Karpas-422 (cell line): Measurements from ENCODE around the gene C10orf95. TPM values are rescaled to one million over a fixed set of nuclear protein-coding genes. Genes with fewer than 3 reads are reported as not detected.

Source experiments
- DNase-seq: peaks from one replicate; pipeline ENCODE4 v3.0.0-alpha.2; 2015
- H2AFZ ChIP-seq: fragments of 200-600 bp; sonication (generic); 2 replicates; pipeline ENCODE4 v1.6.1; 2014; ENCODE audit warnings: antibody characterized with exemption, low read length, mixed read lengths
- H3K27ac ChIP-seq: fragments of 200-600 bp; sonication (generic); 2 replicates; pipeline ENCODE4 v1.5.1; 2014; ENCODE audit warnings: mild to moderate bottlenecking, low read length, moderate library complexity
- H3K27me3 ChIP-seq: fragments of 200-600 bp; sonication (generic); 2 replicates; pipeline ENCODE4 v1.6.1; 2014; ENCODE audit warnings: low read length, mixed read lengths
- H3K36me3 ChIP-seq: fragments of 200-600 bp; sonication (generic); 2 replicates; pipeline ENCODE4 v1.6.1; 2014; ENCODE audit warnings: low read length, mixed read lengths; ENCODE audit not compliant: insufficient read depth
- H3K4me1 ChIP-seq: fragments of 200-600 bp; sonication (generic); 2 replicates; pipeline ENCODE4 v1.6.1; 2014; ENCODE audit warnings: mild to moderate bottlenecking, low read length, mixed read lengths
- H3K4me2 ChIP-seq: fragments of 200-600 bp; sonication (generic); 2 replicates; pipeline ENCODE4 v1.6.1; 2014; ENCODE audit warnings: low read length, low read depth, mild to moderate bottlenecking; ENCODE audit not compliant: poor library complexity, severe bottlenecking
- H3K4me3 ChIP-seq: fragments of 200-600 bp; sonication (generic); 2 replicates; pipeline ENCODE4 v1.5.1; 2014; ENCODE audit warnings: mild to moderate bottlenecking, antibody characterized with exemption, low read length, mixed read lengths
- H3K79me2 ChIP-seq: fragments of 200-600 bp; sonication (generic); 2 replicates; pipeline ENCODE4 v1.6.1; 2014; ENCODE audit warnings: mild to moderate bottlenecking, low read length, mixed read lengths
- H3K9ac ChIP-seq: fragments of 200-600 bp; sonication (generic); 2 replicates; pipeline ENCODE4 v1.6.0; 2014; ENCODE audit warnings: low read length
- H3K9me2 ChIP-seq: fragments of 200-600 bp; sonication (generic), shearing (Covaris generic); replicated peaks from 2 replicates; pipeline ENCODE4 v1.6.0; 2014; ENCODE audit warnings: mild to moderate bottlenecking, low read length, moderate library complexity; ENCODE audit not compliant: insufficient read depth
- H3K9me3 ChIP-seq: fragments of 300-700, 200-600 bp; sonication (generic); 2 replicates; pipeline ENCODE4 v1.6.1; 2014; ENCODE audit warnings: low read length, mixed read lengths
- H4K20me1 ChIP-seq: fragments of 200-600 bp; sonication (generic); 2 replicates; pipeline ENCODE4 v1.6.1; 2014; ENCODE audit warnings: mild to moderate bottlenecking, antibody characterized with exemption, low read length, low read depth; ENCODE audit not compliant: insufficient read depth
- total RNA-seq: library from RNA; depleted of rRNA; stranded (reverse); fragments of >200 nt; shearing (Covaris generic); gene quantifications from 2 replicates; pipeline ENCODE4 v1.2.3, GENCODE V29; 2014; ENCODE audit warnings: low replicate concordance

C10orf95 gene
- total RNA-seq, 1 experiment from 2014 or later, result 0.78 TPM

- H3K9ac ChIP-seq, result no peak overlapping the region
- H3K9me3 ChIP-seq, result no peaks in the 10 kb centered on the region
- no peaks in the 10 kb centered on the region for H3K27me3 ChIP-seq
- H4K20me1 ChIP-seq, result no peaks in the 10 kb centered on the region
- no peak overlapping the region for H3K4me2 ChIP-seq
- no peak overlapping the region for H3K27ac ChIP-seq
- no peak for DNase-seq
- H3K9me2 ChIP-seq, result no peaks in the 10 kb centered on the region
- H3K4me1 ChIP-seq, result peaks cover under 1% of the 10 kb centered on the region; the same call in 1 of the 2 replicates
- H3K79me2 ChIP-seq, result no peaks in the 10 kb centered on the region
- H3K36me3 ChIP-seq, result no peaks in the 10 kb centered on the region
- no peak overlapping the region for H3K4me3 ChIP-seq
- no peak overlapping the region for H2AFZ ChIP-seq
These were observed 43.8 kb downstream of the C10orf95 start for GRCh38 chr10:102407425-102408130.

- no peaks in the 10 kb centered on the region for H3K4me1 ChIP-seq
- H3K9ac ChIP-seq, result no peak overlapping the region
- H3K79me2 ChIP-seq, result no peaks in the 10 kb centered on the region
- no peak overlapping the region for H3K27ac ChIP-seq
- H3K9me3 ChIP-seq, result no peaks in the 10 kb centered on the region
- no peak overlapping the region for H3K4me3 ChIP-seq
- no peak overlapping the region for H2AFZ ChIP-seq
- no peaks in the 10 kb centered on the region for H4K20me1 ChIP-seq
- no peaks in the 10 kb centered on the region for H3K27me3 ChIP-seq
- DNase-seq, result no peak
- H3K9me2 ChIP-seq, result no peaks in the 10 kb centered on the region
- no peak overlapping the region for H3K4me2 ChIP-seq
- no peaks in the 10 kb centered on the region for H3K36me3 ChIP-seq
These were observed 44.5 kb downstream of the C10orf95 start for GRCh38 chr10:102406815-102407214.

- H3K27ac ChIP-seq, result no peak overlapping the region
- H3K9me3 ChIP-seq, result no peaks in the 10 kb centered on the region
- no peaks in the 10 kb centered on the region for H3K27me3 ChIP-seq
- H3K9me2 ChIP-seq, result no peaks in the 10 kb centered on the region
- H3K9ac ChIP-seq, result no peak overlapping the region
- no peaks in the 10 kb centered on the region for H3K79me2 ChIP-seq
- H3K36me3 ChIP-seq, result no peaks in the 10 kb centered on the region
- no peak overlapping the region for H3K4me2 ChIP-seq
- no peaks in the 10 kb centered on the region for H4K20me1 ChIP-seq
- H3K4me1 ChIP-seq, result no peaks in the 10 kb centered on the region
- H2AFZ ChIP-seq, result no peak overlapping the region
- H3K4me3 ChIP-seq, result no peak overlapping the region
- no peak for DNase-seq
These were observed 45.7 kb downstream of the C10orf95 start for GRCh38 chr10:102405632-102406031.

- Histone ChIP-seq H3K9me3 (no peaks in the 10 kb centered on the region), H3K27ac (no peak overlapping the region), H3K4me2 (no peak overlapping the region), H3K4me1 (no peaks in the 10 kb centered on the region), H3K36me3 (no peaks in the 10 kb centered on the region), H3K4me3 (no peak overlapping the region), H3K27me3 (no peaks in the 10 kb centered on the region), H4K20me1 (no peaks in the 10 kb centered on the region), H2AFZ (no peak overlapping the region), H3K9ac (no peak overlapping the region), H3K9me2 (no peaks in the 10 kb centered on the region), H3K79me2 (no peaks in the 10 kb centered on the region)
- no peak for DNase-seq
These were observed 46.2 kb downstream of the C10orf95 start for GRCh38 chr10:102405108-102405571.

- H3K4me2 ChIP-seq, result no peak overlapping the region
These were observed 46.8 kb downstream of the C10orf95 start for GRCh38 chr10:102404361-102405107.

GRCh38 chr10:102403115-102403514 lies 48.2 kb downstream of the C10orf95 start:
- Histone ChIP-seq H3K27ac (no peak overlapping the region), H4K20me1 (no peaks in the 10 kb centered on the region), H3K9me3 (no peaks in the 10 kb centered on the region), H3K9me2 (no peaks in the 10 kb centered on the region), H3K27me3 (no peaks in the 10 kb centered on the region), H3K79me2 (no peaks in the 10 kb centered on the region), H3K36me3 (no peaks in the 10 kb centered on the region), H2AFZ (no peak overlapping the region), H3K4me3 (no peak overlapping the region), H3K9ac (no peak overlapping the region), H3K4me1 (peaks cover 4% of the 10 kb centered on the region), H3K4me2 (no peak overlapping the region)
- DNase-seq, result no peak

More at GRCh38 chr10:102404361-102405107, 46.8 kb downstream of the C10orf95 start:
- no peaks in the 10 kb centered on the region for H3K9me2 ChIP-seq
- H3K27ac ChIP-seq, result no peak overlapping the region
- no peaks in the 10 kb centered on the region for H3K9me3 ChIP-seq
- H3K36me3 ChIP-seq, result no peaks in the 10 kb centered on the region
- H3K27me3 ChIP-seq, result no peaks in the 10 kb centered on the region
- no peaks in the 10 kb centered on the region for H3K79me2 ChIP-seq
- no peaks in the 10 kb centered on the region for H4K20me1 ChIP-seq
- no peak overlapping the region for H3K9ac ChIP-seq
- DNase-seq, result no peak
- H3K4me1 ChIP-seq, result peaks cover 4% of the 10 kb centered on the region
- H3K4me3 ChIP-seq, result no peak overlapping the region
- H2AFZ ChIP-seq, result no peak overlapping the region

GRCh38 chr10:102402512-102402896 lies 48.8 kb downstream of the C10orf95 start:
- no peaks in the 10 kb centered on the region for H3K9me3 ChIP-seq

GRCh38 chr10:102401735-102402511 lies 49.4 kb downstream of the C10orf95 start:
- H3K79me2 ChIP-seq, result no peaks in the 10 kb centered on the region
- H3K9me2 ChIP-seq, result no peaks in the 10 kb centered on the region
- peaks cover 4% of the 10 kb centered on the region for H3K4me1 ChIP-seq
- DNase-seq, result no peak
- no peak overlapping the region for H3K9ac ChIP-seq
- H3K27me3 ChIP-seq, result no peaks in the 10 kb centered on the region
- no peaks in the 10 kb centered on the region for H4K20me1 ChIP-seq
- no peak overlapping the region for H3K4me2 ChIP-seq
- H2AFZ ChIP-seq, result no peak overlapping the region
- H3K4me3 ChIP-seq, result no peak overlapping the region
- no peaks in the 10 kb centered on the region for H3K36me3 ChIP-seq
- no peak overlapping the region for H3K27ac ChIP-seq
- no peaks in the 10 kb centered on the region for H3K9me3 ChIP-seq

More at GRCh38 chr10:102402512-102402896, 48.8 kb downstream of the C10orf95 start:
- Histone ChIP-seq H2AFZ (no peak overlapping the region), H4K20me1 (no peaks in the 10 kb centered on the region), H3K4me1 (peaks cover 4% of the 10 kb centered on the region), H3K36me3 (no peaks in the 10 kb centered on the region), H3K4me3 (no peak overlapping the region), H3K27ac (no peak overlapping the region), H3K27me3 (no peaks in the 10 kb centered on the region), H3K9ac (no peak overlapping the region), H3K79me2 (no peaks in the 10 kb centered on the region), H3K9me2 (no peaks in the 10 kb centered on the region), H3K4me2 (no peak overlapping the region)
- no peak for DNase-seq
